GM21526 (cell line): ENCODE results near the gene SRRM3.
A peak's percentile ranks its signal among the peaks of the same experiment; 100 is the strongest.
"Not testable (repeated sequence)": the region's sequence is repeated elsewhere in the genome, so short reads cannot be mapped to it uniquely, and the experiment has no call there.

Source experiments
- ATAC-seq: cut with Tn5 transposase; IDR thresholded peaks from one replicate; pipeline ENCODE4 v1.9.1; 2021; ENCODE audit warnings: moderate library complexity; ENCODE audit not compliant: unreplicated experiment, low FRiP score

The SRRM3 gene

DNA sequence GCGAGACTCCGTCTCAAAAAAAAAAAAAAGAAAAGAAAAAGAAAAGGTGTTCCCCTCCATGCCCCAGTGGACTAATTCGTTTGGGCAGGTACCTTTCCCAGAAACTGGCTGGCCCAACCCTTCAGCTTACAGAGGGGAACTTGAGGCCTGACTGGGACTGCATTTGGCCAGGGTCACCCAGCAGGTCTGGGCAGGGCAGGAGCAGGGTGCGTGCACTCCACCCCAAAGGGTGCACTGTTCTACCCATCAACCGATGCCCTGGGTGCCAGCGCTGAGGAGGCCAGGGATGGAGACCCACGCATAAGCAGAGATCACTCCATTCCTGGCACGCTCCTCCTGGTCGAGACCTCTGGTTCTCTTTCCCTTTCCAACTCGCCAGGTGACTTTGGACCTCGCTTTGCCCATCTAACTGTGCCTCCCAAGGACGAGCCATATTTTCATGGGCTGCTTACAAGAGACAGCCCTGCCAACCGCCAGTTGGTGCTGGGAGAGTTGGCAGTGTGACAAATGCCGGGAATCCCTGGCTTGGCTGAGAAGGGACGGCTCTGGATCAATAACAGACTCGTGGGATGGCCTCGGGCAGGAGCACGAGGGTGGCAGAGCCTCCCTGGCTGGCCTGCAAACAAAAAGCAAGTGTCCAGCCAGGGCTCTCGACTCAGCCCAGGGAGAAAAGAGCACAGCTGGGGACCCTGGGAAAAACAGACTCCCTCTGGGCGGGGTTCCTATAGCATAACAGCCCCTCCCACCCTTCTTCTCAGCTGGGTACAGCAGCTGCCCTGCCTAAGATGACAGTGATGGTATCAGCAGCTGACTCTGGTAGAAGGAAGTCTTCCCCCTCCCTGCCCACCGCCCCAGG is 108.6 kb downstream of the SRRM3 start:
- ATAC-seq: no peak

DNA sequence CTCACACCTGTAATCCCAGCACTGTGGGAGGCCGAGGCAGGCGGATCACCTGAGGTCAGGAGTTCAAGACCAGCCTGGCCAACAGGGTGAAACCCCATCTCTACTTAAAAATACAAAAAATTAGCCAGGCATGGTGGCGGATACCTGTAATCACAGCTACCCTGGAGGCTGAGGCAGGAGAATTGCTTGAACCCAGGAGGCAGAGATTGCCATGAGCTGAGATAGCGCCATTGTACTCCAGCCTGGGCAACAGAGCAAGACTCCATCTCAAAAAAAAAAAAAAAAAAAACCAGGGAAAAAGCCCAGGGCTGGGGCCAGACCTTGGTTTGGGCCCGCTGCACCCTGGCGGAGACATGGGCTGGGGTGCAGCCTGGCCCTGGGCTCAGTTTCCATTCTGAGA is 110.1 kb downstream of the SRRM3 start:
- not testable (repeated sequence) for ATAC-seq

DNA sequence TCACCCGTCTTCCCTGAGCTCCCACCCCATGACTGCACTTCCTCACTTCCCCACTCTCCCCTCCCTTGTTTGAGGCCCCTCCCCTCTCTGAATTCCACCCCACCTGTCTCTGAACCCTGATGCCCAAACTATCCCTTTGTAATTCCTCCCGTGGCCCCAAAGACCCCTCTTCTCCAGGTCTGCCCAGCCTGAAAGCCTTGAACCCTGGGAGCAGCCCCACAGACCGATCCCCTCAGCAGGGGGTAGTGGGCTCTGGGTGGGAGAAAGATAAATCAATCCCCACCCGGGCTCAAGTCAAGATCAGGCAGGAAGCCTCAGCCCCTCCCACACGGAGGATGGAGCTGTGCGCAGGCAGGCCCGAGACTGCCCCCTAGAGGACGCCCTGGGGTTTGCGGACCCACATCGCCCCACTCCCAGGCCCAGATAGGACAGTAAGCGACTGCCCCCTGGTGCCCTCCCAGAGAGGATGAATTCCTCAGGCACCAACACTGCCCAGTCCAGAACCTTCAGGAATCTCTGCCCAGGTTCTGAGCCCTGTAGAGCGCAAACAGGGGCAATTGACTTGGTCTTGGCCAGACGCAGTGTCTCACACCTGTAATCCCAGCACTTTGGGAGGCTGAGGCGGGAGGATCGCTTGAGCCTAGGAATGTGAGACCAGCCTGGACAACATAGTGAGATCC is 112.5 kb downstream of the SRRM3 start:
- ATAC-seq: peak; percentile 42

DNA sequence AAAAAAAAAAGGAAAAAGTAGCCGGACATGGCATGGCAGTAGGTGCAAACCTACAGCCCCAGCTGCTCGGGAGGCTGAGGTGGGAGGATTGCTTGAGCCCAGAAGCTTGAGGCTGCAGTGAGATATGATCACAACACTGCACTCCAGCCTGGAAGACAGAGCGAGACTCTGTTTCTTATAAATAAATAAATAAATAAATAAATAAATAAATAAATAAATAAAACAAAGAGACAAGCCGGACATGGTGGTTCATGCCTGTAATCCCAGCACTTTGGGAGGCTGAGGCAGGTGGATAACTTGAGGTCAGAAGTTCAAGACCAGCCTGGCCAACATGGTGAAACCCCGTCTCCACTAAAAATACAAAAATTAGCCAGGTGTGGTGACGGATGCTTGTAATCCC is 113.0 kb downstream of the SRRM3 start:
- ATAC-seq: not testable (repeated sequence)

DNA sequence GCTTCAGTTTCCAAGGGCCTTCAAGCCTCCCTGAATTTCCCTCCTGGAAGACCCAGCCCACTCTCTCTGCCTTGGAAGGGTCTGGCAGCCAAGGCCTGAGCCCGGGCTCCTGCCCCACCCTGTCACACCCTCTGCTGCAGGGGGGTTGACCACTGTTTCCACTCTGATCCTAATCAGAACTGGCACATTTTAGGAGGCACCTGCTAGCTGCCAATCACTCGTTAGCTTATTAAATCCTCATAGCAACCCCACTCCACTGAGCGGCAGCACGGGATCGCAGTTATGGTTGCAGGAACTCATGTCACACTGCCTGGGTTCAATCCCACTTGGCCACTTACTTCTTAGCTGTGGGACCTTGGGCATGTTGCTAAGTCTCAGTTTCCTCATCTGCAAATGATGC is 113.7 kb downstream of the SRRM3 start:
- no peak for ATAC-seq

DNA sequence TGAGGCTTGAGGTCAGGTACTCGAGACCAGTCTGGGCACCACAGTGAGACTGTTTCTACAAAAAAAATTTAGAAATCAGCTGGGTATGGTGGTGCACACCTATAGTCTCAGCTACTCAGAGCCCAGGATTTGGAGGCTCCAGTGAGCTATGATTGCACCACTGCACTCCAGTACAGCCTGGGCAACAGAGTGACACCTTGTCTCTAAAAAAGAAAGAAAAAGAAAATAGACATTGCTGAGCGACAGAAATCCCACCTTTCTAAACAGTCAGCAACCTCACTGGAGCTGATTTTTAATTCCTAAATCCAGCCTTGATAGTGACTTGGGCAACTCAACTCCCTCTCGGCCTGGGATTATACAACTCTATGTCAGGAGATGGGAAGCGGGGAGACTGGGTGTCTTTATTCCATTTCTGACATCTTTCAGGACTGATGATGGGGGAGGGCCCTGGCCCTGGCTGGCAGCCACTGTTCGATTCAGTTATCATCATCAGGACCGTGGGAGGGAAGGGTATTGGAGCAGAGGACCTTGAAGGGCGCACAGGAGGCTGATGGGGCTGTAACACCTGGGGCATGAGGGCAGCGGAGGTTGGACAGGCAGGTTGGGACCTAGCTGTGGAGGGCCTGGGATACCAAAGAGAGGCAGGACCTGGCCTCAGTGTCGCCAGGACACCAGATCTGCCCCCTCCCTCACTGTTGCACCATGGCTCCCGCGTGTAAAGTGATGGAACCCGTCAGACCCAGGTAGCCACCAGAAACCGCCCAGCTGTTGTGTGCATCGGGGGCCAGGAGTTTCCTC is 115.5 kb downstream of the SRRM3 start:
- ATAC-seq: no peak

DNA sequence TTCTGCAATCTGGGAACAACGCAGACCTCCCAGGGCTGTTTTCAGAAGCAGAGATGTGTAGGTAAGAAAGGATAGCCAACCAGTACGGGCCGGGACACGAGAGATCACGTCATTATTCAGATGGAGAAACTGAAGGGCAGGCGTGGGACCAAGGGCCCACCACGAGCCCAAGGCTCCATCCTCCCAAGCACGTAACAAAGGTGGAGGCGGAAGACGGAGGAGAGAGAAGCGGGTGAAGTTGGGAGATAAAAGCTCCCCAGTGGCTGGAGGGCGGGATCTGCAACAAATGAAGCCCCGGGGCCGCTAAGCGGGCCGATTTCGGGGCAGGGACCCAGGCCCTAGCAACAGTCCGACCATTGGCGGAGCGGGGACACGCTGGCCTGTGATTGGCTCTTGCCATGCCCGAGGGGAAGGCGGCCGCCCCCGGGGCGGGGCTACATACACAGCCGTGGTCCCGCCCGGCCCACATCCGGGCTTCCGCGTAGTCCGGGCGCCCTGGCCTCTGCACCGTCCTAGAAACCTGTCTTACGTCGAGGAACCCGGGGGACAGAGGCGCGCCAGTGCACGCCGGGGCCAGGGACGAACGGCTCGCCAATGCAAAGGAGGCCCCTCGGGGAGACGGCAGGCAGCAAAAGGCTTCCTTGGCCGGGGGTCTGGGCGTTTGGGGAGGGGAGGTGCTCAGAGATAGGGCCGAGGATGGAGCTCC is 116.2 kb downstream of the SRRM3 start:
- peak; percentile 88 for ATAC-seq

DNA sequence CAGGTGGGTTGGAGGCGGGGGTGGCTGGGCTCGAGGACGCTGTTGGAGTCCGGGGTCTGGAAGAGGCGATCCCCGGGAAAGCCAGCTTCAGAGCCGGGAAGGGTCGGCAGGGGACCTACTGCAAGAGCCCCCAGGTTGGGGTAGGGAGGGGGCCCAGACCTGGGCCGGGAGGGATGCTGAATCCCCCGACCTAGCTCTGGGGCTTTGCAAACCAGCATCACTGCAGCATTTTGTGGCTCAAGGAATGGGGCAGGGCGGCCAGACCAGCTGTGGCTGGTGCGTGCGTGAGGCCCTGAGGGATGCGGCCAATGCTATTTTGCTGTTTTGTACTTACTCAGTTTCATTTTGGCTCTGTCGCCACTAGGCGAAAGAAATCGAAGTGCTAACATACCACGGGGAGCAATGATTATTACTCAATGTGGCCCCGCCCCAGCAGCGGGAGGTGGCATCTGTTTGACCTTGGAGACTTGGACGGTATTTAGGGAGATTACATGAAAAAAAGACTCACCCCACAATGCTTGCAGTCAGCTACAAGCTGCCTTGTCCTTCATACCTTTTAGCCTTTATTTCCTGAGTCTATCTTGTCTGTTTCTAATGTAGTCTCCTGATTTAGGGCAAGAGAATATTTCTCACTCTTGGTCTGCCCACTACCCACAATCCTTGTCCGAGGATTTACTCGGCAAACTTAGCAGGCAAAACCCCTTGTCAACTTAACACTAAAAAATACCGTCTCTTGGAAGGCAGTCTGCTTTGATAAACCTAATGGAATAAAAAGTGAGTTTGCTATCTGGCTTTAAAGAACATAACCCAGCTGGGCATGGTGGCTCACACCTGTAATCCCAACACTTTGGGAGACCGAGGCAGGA is 117.0 kb downstream of the SRRM3 start:
- ATAC-seq: peak; percentile 41

DNA sequence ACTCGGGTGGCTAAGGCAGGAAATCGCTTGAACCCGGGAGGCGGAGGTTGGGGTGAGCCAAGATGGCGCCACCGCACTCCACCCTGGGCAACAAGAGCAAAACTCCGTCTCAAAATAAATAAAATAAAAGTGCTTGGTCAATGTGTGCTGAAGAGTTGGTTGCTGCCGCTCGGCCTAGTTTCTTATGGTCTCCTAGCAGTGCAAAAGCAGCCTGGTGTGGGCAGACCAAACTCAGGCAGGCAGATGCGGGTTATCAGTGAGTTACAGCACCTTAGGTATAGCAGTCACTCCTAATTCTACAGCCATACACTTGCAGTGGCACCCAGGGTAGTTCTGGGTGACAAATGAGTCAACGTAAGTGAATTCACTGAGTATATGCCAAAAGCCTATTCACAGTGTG is 123.4 kb downstream of the SRRM3 start:
- ATAC-seq: no peak

DNA sequence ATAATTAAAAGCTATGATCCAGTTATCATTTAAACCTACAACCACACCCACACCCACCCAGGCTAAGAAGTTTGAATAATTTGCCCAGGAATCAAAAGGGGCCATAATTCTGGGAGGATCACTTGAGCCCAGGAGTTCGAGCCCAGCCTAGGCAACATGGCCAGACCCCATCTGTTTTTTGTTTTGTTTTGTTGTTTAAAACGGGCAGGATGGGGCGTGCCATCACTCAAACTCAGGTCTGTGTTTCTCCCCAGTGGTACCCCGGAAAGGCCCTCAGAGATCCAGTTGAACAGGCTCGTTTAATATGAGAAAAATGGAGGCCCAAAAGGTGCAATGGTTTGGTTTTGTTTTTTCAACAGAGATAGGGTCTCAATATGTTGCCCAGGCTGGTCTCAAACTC is 124.1 kb downstream of the SRRM3 start:
- no peak for ATAC-seq

DNA sequence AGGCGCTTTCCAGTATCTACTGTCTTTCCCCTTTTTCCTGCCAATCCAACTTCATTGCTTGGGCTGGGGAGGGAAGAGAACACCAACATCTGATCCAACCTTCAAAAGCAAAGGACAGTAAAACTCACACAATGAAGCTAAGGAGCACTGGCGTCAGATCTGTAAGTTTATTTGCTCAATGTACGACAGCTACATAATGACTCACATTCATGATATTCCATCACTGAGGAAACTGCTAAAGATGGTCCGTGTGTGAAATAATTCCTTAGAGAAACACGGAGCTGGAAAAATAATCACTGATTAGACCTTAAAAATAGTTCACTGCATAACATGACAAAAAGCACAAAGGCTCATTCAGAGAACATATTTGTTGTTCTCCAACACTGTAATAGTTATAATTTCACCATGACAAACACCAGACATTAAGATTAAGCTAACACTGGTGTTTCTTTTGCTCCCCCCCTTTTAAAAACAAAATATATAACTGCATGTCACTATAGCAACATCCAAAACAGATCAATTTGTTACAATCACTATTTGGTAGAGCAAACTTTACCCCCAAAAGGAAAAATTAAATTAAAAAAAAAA is 125.0 kb downstream of the SRRM3 start:
- no peak for ATAC-seq

DNA sequence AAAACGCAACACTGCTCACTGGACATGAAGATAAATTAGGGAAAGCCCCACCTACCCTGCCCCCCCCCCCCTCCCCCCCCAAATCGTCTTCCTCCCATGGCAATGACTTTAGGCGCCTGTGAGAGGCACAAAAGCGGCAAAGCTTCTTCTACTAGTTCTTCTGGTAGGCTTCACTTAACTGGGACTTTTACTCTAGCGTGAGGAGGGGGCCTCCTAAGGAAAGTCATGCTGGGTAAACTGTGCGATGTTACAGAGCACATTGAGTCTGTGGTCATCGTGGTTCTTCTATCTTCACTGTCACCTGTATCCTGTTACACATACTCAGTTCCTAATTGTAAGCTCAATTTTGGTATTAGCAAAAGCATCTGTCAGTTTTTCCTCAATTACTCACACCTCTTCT is 125.9 kb downstream of the SRRM3 start:
- no peak for ATAC-seq

DNA sequence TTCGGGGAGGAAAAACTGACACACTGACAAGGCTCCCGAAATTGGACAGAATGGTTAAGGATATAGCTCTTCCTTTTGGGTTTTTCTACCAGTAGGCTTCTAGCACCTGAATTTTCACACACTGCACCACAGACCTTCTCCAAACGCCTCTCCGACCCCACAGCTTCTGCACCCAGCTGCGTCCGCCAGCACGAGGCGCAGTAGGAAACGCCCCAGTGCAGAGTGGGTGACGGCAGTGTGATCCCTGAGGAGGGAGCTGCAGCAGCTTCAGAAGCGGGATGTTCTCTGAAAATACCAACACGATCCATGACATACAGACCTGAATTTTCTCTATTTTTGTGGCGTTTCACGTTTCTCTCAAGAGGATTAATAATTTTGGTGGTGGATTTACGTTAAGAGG is 126.7 kb downstream of the SRRM3 start:
- no peak for ATAC-seq

DNA sequence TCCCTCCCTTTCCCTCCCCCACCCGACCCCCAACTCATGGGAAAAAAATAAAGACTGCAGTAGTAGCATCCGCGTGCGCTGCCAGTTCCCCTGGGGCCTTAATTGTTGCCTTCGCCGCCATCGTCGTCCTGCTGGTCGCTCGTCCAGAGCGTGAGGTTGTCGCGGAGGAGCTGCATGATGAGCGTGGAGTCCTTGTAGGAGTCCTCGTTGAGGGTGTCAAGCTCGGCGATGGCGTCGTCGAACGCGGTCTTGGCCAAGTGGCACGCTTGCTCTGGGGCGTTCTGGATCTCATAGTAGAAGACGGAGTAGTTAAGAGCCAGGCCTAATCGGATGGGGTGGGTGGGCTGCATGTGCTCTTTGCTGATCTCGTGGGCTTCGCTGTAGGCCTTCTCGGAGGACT is 127.8 kb downstream of the SRRM3 start:
- no peak for ATAC-seq

DNA sequence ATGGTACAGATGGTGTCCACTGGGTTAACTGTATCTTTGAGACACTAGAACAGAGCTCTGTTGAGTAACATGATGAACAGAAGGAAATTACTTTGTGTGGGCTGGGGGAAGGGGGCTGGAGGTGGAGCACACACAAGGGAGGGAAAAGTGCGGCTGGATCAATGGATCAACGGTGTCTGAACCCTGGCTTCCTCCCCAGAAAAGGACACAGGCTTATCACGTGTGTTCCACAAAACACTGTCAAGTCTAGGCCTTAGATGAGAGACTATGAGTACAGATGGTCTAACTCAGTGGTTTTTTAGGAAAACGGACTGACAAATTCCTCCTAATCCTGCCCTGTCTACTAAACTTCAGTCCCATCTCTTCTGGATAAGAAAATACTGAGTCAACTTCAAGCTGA is 128.6 kb downstream of the SRRM3 start:
- no peak for ATAC-seq

DNA sequence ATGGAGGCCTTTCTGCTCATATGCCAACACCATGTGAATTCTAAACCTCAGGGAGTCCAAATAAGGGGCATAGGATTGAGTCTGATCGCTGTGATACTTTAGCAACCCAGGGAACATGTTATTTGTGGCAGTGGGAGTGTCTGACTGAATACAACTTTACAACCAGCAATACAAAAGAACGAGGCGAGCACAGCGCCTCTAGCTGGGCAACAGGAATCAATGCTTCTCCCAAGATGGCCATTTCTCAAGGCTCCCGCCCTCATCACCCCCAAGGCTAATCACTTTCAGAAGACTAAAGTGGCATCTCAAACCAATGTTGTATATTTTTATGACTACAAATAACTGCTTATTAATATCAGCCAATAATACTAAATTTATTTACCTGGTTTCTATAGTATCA is 129.0 kb downstream of the SRRM3 start:
- no peak for ATAC-seq

DNA sequence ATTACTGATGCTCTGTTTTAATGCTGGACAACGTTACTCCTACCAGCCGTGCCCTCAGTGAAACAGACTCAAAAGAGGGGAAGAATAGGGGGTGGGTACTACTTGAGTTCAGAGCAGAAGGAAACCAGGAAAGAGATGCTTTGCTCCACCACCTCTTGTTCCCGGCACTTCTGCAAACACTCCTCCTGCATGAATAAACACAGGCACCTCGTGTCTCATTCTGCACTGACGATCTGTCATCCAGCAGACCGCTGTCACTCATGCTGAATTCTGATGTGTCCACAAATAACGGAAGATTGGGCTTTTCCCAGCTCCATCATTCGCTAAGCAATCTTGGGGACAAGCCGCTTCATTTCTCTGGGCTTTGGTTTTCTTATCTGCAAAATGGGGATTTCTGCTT is 130.4 kb downstream of the SRRM3 start:
- ATAC-seq: no peak

DNA sequence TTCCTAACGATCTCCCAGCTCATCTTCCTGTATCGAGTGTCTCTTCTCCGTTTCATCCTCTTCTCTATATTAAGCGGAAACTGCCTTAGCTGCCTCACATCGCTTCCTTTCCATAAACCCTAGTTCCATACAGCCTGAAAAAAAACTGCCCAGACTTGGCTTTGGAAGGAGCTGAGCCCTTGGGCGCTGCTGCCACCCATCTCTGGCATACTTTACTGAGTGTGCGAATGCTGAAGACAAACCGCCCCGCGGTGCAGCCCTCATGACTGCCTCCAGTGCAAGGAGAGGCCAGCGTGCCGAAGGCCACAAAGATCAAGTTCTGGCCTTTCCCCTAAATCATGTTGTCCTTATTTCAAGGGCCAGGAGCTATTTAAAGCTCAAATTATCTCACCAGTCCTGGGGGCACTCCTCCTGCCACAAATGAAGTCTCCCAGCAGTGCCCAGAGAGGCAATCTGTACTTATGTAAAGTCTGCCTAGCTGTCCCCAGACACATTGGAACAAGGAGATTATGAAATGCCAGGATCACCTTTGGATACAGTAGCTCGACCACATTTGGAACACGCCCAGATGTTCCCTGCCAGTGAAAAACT is 131.9 kb downstream of the SRRM3 start:
- ATAC-seq: no peak
